Measurements from ENCODE around the gene IL2RA. TPM values are rescaled to one million over a fixed set of nuclear protein-coding genes. Genes with fewer than 3 reads are reported as not detected.
A peak's percentile ranks its signal among the peaks of the same experiment; 100 is the strongest.
"Not testable (repeated sequence)": the region's sequence is repeated elsewhere in the genome, so short reads cannot be mapped to it uniquely, and the experiment has no call there.

Gene IL2RA
- total RNA-seq, 2 experiments from 2014 or later, result 437 to 446 TPM

DNA sequence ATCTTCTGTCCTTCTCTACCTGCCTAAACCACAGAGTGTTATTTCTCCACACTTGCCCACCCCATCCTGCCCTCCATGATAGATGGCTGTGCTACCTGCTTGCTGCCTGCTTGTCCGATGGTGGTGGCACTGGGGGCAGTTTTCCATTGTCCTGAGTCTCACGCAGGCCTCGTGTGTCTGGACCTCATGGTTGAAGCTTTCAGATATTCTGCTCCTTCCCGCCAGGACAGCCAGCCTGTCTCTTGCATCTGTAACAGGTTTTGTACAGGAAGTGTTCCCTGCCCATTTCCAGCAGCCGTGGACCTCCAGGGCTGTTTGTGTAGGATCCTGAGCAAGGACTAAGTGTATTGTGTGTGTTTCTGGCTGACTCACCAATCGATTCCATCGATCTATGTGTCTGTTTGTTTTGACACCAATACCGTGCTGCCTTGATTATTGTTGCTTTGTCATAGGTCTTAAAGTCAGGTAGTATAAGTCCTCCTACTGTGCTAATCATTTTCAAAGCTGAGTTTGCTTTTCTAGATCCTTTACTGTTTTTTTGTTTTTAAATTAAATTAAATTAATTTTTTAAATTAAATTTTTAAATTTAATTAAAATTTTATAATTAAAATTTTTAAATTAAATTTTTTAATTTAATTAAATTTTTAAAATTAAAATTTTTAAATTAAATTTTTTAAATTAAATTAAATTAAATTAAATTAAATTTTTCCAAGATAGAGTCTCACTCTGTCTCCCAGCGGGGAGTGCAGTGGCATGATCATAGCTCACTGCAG is 93.3 kb downstream of the IL2RA start:
- ChIA-PET CTCF (no interaction called here), POLR2A (no interaction called here)
- H3K36me3 Mint-ChIP-seq (ENCODE audit: low read depth), result peaks cover 37% of the 10 kb centered on the region
- H3K9me3 Mint-ChIP-seq, result no peaks in the 10 kb centered on the region
- peaks cover 42% of the 10 kb centered on the region for H3K4me1 Mint-ChIP-seq
- no peaks in the 10 kb centered on the region for H3K27me3 Mint-ChIP-seq
- DNase-seq, result peak; percentile 15
- H3K4me3 Mint-ChIP-seq, result no peak overlapping the region
- H3K27ac Mint-ChIP-seq, result peak overlapping the region; percentile 21

DNA sequence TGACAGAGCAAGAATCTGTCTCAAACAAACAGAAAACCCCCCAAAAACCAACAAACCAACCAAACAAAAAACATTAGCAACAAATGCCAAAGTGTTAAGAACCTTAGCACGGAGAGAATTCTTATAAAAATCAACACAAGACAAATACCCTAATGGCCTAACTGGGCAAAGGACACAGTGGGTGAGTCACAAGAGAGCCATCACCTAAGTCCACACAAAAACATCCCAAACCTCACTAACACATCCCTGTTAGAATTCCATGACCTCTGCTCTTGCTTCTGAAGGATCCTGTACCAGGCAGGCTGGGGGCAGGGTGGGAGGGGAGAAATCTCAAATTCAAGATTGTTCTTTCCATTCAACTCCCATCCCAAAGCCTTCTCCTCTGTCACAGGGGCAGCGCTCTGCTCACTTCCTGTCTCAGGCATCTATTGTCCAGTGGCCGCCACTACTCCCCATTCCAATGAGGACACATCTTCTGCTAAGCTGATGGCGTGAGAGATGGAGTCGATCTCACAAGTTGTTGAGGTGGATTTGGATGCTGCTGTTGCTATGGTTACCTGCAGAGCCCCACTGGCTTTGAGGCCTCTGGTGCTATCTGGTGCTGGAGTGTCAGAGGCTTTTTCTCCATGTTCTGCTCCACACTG is 94.0 kb downstream of the IL2RA start:
- Mint-ChIP-seq H3K9me3 (no peaks in the 10 kb centered on the region), H3K36me3 (ENCODE audit: low read depth) (peaks cover 40% of the 10 kb centered on the region), H3K27ac (peak overlapping the region; percentile 21), H3K27me3 (no peaks in the 10 kb centered on the region), H3K4me3 (no peak overlapping the region), H3K4me1 (peaks cover 36% of the 10 kb centered on the region)
- peak; percentile 14 for DNase-seq
- POLR2A ChIA-PET, result interaction anchor here (0.9 kb wide), 1 partner anchor 8 kb away, joined by 4 read pairs; no protein-coding TSS in a partner anchor
- CTCF ChIA-PET, result no interaction called here

DNA sequence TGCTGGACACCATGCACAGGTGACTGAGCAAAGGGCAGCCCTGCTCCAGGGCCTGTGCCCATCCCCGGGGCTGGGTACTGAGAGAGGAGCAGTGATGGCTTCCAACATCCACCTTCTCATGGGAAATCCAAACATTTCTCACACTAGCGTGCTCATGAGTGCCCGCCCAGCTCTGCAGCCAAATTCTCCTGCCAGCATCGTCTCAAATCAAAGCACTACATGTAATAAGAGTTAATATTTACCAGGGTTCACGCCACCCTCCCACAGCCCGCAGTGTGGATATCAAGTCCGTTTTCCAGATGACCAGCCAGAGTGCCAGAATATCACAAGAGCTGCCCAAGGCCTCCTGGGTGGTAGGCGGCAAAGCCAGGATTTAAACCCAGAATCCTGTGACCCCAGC is 96.9 kb downstream of the IL2RA start:
- no peaks in the 10 kb centered on the region for H3K9me3 Mint-ChIP-seq
- H3K27me3 Mint-ChIP-seq, result no peaks in the 10 kb centered on the region
- no peak overlapping the region for H3K27ac Mint-ChIP-seq
- H3K4me3 Mint-ChIP-seq, result no peak overlapping the region
- POLR2A ChIA-PET, result no interaction called here
- CTCF ChIA-PET, result no interaction called here
- no peak for DNase-seq
- H3K36me3 Mint-ChIP-seq (ENCODE audit: low read depth), result peaks cover 49% of the 10 kb centered on the region
- peaks cover 13% of the 10 kb centered on the region for H3K4me1 Mint-ChIP-seq

DNA sequence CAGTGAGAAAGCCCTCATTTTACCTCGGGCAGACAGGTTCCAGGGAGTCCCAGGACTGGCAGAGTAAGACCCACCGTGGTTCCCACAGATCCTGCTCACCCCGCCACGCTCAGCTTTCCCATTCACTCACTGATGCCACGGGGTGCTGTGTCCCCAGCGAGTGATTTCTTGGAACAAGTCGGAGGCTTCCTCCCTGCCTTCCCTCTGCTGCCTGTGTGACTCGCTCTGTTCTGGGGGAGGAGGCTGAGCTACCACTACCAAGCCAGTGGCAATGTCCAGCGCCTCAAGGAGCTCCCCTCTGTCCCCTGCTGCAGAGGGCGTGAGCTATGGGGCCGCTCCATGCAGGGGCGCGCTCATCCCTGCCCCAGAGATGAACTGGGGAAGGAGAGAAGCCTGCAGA is 97.4 kb downstream of the IL2RA start:
- Mint-ChIP-seq H3K4me1 (peaks cover 7% of the 10 kb centered on the region), H3K27me3 (no peaks in the 10 kb centered on the region), H3K36me3 (ENCODE audit: low read depth) (peaks cover 47% of the 10 kb centered on the region), H3K9me3 (no peaks in the 10 kb centered on the region), H3K27ac (no peak overlapping the region), H3K4me3 (no peak overlapping the region)
- no peak for DNase-seq
- CTCF ChIA-PET, result no interaction called here
- POLR2A ChIA-PET, result no interaction called here

DNA sequence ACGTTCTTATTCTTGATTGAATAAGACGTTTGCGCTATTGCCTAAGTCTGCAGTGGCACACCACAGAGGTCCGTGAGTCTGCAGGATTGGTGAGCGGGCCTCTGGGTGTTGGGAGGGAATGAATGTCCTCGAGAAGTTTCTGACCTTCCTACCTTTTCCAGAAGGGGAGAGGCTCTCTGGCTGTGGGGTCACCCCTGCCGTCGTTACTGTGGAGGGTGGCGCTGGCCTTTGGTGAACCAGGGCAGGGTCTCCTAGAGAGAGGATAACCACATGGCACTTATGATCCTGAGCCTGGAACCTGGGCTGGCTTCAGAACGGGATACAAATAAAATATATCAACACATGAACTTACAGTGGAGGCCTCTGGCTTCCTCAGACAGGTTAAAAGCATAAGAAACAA is 98.6 kb downstream of the IL2RA start:
- Mint-ChIP-seq H3K4me1 (peaks cover 2% of the 10 kb centered on the region), H3K36me3 (ENCODE audit: low read depth) (peaks cover 51% of the 10 kb centered on the region), H3K27me3 (no peaks in the 10 kb centered on the region), H3K27ac (no peak overlapping the region), H3K4me3 (no peak overlapping the region), H3K9me3 (no peaks in the 10 kb centered on the region)
- ChIA-PET CTCF (no interaction called here), POLR2A (no interaction called here)
- DNase-seq, result no peak

DNA sequence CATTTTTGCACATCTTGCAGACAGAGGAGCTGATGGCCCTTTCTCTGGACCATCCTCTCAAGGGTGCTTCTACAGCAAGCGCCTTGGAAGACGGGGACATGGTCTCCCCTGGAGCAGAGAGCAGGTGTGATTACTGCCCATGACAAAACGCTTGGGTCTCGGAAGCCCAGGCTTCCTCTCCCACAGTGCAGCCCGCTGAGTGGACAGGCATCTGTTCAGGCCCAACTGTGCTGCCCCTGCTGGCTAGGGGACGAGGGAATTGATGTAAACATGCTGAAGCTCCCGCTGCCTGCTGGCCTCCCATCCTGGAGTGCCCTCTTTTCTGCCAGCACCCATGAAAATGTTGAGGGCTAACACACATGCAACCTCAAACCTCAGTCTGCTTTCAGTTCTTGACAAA is 99.1 kb downstream of the IL2RA start:
- Mint-ChIP-seq H3K27ac (no peak overlapping the region), H3K36me3 (ENCODE audit: low read depth) (peaks cover 48% of the 10 kb centered on the region)
- POLR2A ChIA-PET, result no interaction called here

DNA sequence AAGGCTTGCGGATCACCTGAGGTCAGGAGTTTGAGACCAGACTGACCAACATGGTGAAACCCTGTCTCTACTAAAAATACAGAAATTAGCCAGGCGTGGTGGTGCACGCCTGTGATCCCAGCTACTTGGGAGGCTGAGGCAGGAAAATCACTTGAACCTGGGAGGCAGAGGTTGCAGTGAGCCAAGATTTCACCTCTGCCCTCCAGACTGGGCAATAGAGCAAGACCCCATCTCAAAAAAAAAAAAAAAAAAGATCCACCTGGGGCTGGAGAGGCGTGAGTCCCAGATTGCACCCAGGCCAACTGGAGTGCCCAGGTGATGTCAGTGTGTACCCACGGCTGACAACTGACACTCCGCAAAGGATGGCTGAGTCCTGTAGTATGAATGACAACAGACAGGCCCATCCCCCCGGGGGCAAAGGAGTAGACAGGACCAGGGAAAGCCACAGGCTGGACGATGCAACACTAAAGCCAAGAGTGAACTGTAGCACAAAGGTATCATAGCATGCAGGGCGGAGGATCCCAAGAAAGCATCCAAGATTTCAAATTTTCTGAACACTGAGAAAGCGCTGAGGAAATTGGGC is 99.7 kb downstream of the IL2RA start:
- H3K27ac Mint-ChIP-seq, DNase-seq, CTCF ChIA-PET, H3K27me3 Mint-ChIP-seq, H3K4me1 Mint-ChIP-seq, H3K9me3 Mint-ChIP-seq, H3K4me3 Mint-ChIP-seq, POLR2A ChIA-PET: not testable (repeated sequence)
- H3K36me3 Mint-ChIP-seq (ENCODE audit: low read depth), result peaks cover 48% of the 10 kb centered on the region

More for the DNA sequence above, 99.1 kb downstream of the IL2RA start:
- Mint-ChIP-seq H3K27me3 (no peaks in the 10 kb centered on the region), H3K4me1 (no peaks in the 10 kb centered on the region), H3K4me3 (no peak overlapping the region), H3K9me3 (no peaks in the 10 kb centered on the region)
- no peak for DNase-seq
- CTCF ChIA-PET, result no interaction called here

DNA sequence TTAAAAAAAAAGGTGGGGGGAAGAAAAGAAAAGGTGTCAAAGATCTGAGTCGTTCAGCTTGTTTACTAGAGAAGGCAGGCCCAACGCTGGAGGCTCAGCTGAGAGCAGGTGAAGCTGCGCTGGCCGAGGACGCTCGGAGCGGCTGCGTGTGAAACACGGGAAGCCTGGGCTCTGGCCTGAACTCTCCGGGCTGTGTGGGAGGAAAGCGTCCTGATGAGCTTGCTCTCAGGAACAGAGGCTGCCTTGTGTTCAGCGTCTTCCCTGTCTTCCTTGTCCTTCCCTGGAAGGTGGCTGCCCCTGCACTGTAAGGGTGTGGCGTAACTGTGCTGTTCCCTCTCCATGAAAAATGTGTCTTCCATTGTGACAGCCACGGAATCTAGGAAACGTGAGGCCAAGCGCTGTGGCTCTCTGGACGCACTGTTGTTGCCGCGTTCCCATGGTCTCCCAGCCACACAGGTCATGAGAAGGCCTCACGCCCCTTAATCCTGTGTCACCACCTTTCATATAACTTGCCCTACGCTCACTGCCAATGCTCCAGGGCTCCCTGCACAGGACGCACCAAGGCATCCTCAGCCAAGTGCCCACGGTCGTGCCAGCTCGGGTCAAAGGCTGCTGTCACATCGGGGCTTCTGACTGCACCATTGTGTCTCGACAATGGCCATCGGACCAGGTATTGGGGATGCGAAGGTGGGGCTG is 100.6 kb downstream of the IL2RA start:
- no peaks in the 10 kb centered on the region for H3K27me3 Mint-ChIP-seq
- no peaks in the 10 kb centered on the region for H3K4me1 Mint-ChIP-seq
- ChIA-PET CTCF (no interaction called here), POLR2A (no interaction called here)
- no peaks in the 10 kb centered on the region for H3K9me3 Mint-ChIP-seq
- H3K4me3 Mint-ChIP-seq, result no peak overlapping the region
- DNase-seq, result no peak
- no peak overlapping the region for H3K27ac Mint-ChIP-seq
- peaks cover 46% of the 10 kb centered on the region for H3K36me3 Mint-ChIP-seq (ENCODE audit: low read depth)

DNA sequence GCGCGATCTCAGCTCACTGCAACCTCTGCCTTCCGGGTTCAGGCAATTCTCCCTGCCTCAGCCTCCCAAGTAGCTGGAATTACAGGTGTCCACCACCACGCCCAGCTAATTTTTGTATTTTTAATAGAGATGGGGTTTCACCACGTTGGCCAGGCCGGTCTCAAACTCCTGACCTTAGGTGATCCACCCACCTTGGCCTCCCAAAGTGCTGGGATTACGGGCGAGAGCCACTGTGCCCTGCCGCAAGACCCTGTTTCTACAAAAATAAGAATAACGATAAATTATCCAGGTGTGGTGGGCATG is 101.2 kb downstream of the IL2RA start:
- H3K9me3 Mint-ChIP-seq, CTCF ChIA-PET, H3K27me3 Mint-ChIP-seq, POLR2A ChIA-PET, H3K4me1 Mint-ChIP-seq, H3K27ac Mint-ChIP-seq, DNase-seq, H3K4me3 Mint-ChIP-seq: not testable (repeated sequence)
- H3K36me3 Mint-ChIP-seq (ENCODE audit: low read depth), result peaks cover 50% of the 10 kb centered on the region

Other genes with a start within 250 kb of the IL2RA start
- 100 to 1,000 TPM; 218 to 220 TPM for gene GDI2, start 248.9 kb downstream of the IL2RA start, total RNA-seq
- gene ANKRD16, start 172.5 kb downstream of the IL2RA start, total RNA-seq, result 1 to 10 TPM; 3.3 to 5.4 TPM
- 10 to 100 TPM; 54.8 to 61.6 TPM for gene FBH1, start 172.1 kb downstream of the IL2RA start, total RNA-seq
- gene IL15RA, start 84.8 kb downstream of the IL2RA start, total RNA-seq, result 10 to 100 TPM; 22.1 to 24.5 TPM
- gene RBM17, start 26.7 kb upstream of the IL2RA start, total RNA-seq, result 100 to 1,000 TPM; 155 to 157 TPM
- 10 to 100 TPM; 66.8 to 69.4 TPM for gene PFKFB3, start 140.6 kb upstream of the IL2RA start, total RNA-seq